ENCODE results near the gene ZBED2.

DNA sequence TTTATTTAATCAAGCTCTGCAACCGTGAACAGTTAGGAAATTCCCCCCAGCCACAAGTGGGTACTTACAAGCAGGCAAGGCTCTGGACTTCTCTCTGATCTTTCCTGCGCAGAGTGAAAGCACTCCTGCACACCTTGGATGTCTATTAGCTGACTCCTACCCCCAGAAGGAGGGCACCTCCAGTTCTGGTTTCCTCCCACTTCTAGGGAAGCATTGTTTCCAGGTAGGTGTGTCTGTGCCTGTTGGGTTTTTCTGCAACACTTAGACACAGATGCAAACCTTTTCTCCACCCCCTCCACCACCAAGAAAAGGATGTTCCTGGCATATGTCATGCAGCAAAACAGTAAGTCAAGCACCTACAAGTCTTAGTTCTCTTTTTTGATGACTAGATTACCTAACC is at the start of gene ZBED2:
- TF ChIP-seq, protein P1, sequence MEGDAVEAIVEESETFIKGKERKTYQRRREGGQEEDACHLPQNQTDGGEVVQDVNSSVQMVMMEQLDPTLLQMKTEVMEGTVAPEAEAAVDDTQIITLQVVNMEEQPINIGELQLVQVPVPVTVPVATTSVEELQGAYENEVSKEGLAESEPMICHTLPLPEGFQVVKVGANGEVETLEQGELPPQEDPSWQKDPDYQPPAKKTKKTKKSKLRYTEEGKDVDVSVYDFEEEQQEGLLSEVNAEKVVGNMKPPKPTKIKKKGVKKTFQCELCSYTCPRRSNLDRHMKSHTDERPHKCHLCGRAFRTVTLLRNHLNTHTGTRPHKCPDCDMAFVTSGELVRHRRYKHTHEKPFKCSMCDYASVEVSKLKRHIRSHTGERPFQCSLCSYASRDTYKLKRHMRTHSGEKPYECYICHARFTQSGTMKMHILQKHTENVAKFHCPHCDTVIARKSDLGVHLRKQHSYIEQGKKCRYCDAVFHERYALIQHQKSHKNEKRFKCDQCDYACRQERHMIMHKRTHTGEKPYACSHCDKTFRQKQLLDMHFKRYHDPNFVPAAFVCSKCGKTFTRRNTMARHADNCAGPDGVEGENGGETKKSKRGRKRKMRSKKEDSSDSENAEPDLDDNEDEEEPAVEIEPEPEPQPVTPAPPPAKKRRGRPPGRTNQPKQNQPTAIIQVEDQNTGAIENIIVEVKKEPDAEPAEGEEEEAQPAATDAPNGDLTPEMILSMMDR (IDR thresholded peaks at IDR 0.05; ENCODE audit: low read depth, low read length) = no peak
- TF ChIP-seq POLR2A (IDR thresholded peaks at IDR 0.05; ENCODE audit: extremely low read depth, insufficient read length) = no peak

Measured in NB4 (cell line).